Measurements from ENCODE around the gene VAPA. TPM values are rescaled to one million over a fixed set of nuclear protein-coding genes. Genes with fewer than 3 reads are reported as not detected.

Gene VAPA
- total RNA-seq, 1 donor, result 436 TPM

DNA sequence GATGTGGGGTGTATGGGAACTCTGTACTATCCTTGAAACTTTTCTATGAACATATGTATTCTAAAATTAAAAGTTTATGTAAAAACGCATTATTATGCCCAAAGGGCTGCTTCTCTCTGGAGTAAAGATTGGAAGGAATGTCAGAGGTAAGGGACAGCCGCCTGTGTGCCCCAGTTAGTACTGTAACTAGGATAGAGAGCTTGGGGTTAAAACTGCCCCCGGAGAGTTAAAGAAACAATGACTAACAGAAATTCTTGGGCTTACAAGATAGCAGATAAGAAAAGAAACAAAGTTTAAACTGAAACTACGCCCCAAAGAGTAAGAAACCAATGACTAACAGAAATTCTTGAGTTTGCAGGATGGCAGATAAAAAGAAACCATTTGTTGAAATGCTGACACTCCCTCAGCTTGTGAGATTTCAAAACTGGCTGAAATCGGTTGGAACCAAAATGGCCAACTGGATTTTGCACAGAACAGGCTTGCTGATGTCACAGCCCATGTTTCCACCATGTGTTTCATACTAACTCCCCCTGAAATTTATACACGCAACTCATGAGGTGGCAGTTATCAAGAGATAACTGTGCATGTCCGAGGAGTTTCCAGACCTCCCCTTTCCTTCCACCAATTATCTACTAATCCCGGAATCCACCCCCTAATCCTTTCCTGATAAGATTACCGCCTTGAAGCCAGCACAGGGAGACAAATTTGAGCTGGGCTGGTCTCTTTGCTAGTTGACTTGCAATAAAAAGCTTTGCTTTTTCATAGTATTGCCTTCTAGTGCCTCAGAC is 36.8 kb upstream of the VAPA start:
- peak overlapping the region; percentile 29 for H3K4me3 ChIP-seq (ENCODE audit: low read depth, low read length)
- peak; percentile 100 for DNase-seq (ENCODE audit: low read depth)
- no peak for TF ChIP-seq CTCF (IDR thresholded peaks at IDR 0.05; ENCODE audit: insufficient read depth, low read length)

DNA sequence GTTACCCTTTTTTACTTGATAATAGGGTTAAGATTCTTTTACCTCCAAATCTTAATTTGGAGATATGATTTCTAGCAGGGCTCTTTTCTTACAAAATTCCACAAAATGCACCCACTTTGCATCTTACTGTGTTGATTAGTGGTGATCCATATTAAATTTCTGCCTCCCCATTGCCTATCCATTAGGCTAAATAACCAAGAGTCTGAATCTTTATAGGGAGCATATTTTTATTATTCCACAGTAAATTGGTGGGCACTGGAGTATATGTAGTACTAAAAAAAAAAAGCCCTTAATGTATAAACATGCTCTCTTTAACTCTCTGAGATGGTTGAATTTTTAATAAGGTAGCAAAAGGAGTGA is 36.2 kb upstream of the VAPA start:
- TF ChIP-seq CTCF (IDR thresholded peaks at IDR 0.05; ENCODE audit: insufficient read depth, low read length), result no peak
- peak overlapping the region; percentile 26 for H3K4me3 ChIP-seq (ENCODE audit: low read depth, low read length)
- DNase-seq (ENCODE audit: low read depth), result no peak

- DNase-seq (ENCODE audit: low read depth), result no peak
- TF ChIP-seq CTCF (IDR thresholded peaks at IDR 0.05; ENCODE audit: insufficient read depth, low read length), result no peak
- no peak overlapping the region for H3K4me3 ChIP-seq (ENCODE audit: low read depth, low read length)
Observed at GRCh38 chr18:9878095-9878494, 35.7 kb upstream of the VAPA start.

GRCh38 chr18:9878783-9879242 is 35.0 kb upstream of the VAPA start:
- TF ChIP-seq CTCF (IDR thresholded peaks at IDR 0.05; ENCODE audit: insufficient read depth, low read length), result no peak
- no peak for DNase-seq (ENCODE audit: low read depth)
- H3K4me3 ChIP-seq (ENCODE audit: low read depth, low read length), result no peak overlapping the region

GRCh38 chr18:9884090-9884489 is 29.7 kb upstream of the VAPA start:
- H3K4me3 ChIP-seq (ENCODE audit: low read depth, low read length), result no peak overlapping the region
- no peak for DNase-seq (ENCODE audit: low read depth)
- no peak for TF ChIP-seq CTCF (IDR thresholded peaks at IDR 0.05; ENCODE audit: insufficient read depth, low read length)

DNA sequence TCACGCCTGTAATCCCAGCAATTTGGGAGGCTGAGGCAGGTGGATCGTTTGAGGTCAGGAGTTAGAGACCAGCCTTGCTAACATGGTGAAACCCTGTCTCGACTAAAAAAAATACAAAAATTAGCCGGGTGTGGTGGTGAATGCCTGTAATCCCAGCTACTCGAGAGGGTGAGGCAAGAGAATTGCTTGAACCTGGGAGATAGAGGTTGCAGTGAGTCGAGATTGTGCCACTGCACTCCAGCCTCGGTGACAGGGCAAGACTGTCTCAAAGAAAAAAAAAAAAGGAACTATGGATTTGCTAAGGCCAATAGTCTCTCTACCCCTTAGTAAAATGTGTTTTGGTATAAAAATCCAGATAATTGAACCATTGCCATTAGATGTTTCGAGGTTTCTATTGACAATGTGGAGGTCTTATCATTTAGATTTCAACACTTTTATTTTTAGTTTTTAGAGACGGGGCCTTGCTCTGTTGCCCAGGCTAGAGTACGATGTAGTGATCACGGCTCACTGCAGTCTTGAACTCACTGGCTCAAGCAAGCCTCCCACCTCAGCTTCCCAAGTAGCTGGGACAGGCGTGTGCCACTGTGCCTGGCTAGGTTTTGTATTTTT is 29.2 kb upstream of the VAPA start:
- no peak for TF ChIP-seq CTCF (IDR thresholded peaks at IDR 0.05; ENCODE audit: insufficient read depth, low read length)
- no peak overlapping the region for H3K4me3 ChIP-seq (ENCODE audit: low read depth, low read length)
- no peak for DNase-seq (ENCODE audit: low read depth)

Data from fibroblast of the aortic adventitia (primary cell).